IPS-20b (cell line): ENCODE measurements around the gene RNH1.

ENCODE experiments used
- H3K27ac ChIP-seq: one replicate; pipeline ENCODE4 v1.5.1; 2013; ENCODE audit warnings: low read length
- H3K27me3 ChIP-seq: 2 replicates; pipeline ENCODE4 v1.6.1; 2013; ENCODE audit warnings: mild to moderate bottlenecking, low read length, inconsistent platforms; ENCODE audit not compliant: insufficient read depth
- H3K36me3 ChIP-seq: 2 replicates; pipeline ENCODE4 v1.6.1; 2013; ENCODE audit warnings: low read depth, mild to moderate bottlenecking, inconsistent platforms, low read length, moderate library complexity; ENCODE audit not compliant: insufficient read depth
- H3K4me1 ChIP-seq: 2 replicates; pipeline ENCODE4 v1.6.1; 2013; ENCODE audit warnings: mild to moderate bottlenecking, control low read depth, inconsistent platforms, low read length, moderate library complexity; ENCODE audit not compliant: insufficient read depth
- H3K4me3 ChIP-seq: 2 replicates; pipeline ENCODE4 v1.5.1; 2013; ENCODE audit warnings: mild to moderate bottlenecking, low read length, inconsistent platforms
- H3K9ac ChIP-seq: 2 replicates; pipeline ENCODE4 v1.6.1; 2013; ENCODE audit warnings: low read depth, mild to moderate bottlenecking, inconsistent platforms, low read length, moderate library complexity
- H3K9me3 ChIP-seq: 2 replicates; pipeline ENCODE4 v1.6.1; 2013; ENCODE audit warnings: mild to moderate bottlenecking, low read depth, low read length, inconsistent platforms; ENCODE audit not compliant: insufficient read depth

Gene RNH1

GRCh38 chr11:548700-549603 is 41.9 kb upstream of the RNH1 start:
- H3K9ac ChIP-seq, result no peak overlapping the region
- H3K4me1 ChIP-seq, result no peaks in the 10 kb centered on the region
- H3K36me3 ChIP-seq, result no peaks in the 10 kb centered on the region
- peaks cover 4% of the 10 kb centered on the region for H3K27me3 ChIP-seq
- no peak overlapping the region for H3K4me3 ChIP-seq
- no peaks in the 10 kb centered on the region for H3K9me3 ChIP-seq
- no peak overlapping the region for H3K27ac ChIP-seq

- H3K36me3 ChIP-seq, result no peaks in the 10 kb centered on the region
- H3K9me3 ChIP-seq, result no peaks in the 10 kb centered on the region
- no peak overlapping the region for H3K4me3 ChIP-seq
- no peaks in the 10 kb centered on the region for H3K4me1 ChIP-seq
- H3K9ac ChIP-seq, result no peak overlapping the region
- H3K27me3 ChIP-seq, result no peaks in the 10 kb centered on the region
- no peak overlapping the region for H3K27ac ChIP-seq
Observed at GRCh38 chr11:545171-545570, 38.1 kb upstream of the RNH1 start.

GRCh38 chr11:544817-545166 is 37.8 kb upstream of the RNH1 start:
- Histone ChIP-seq H3K27ac (no peak overlapping the region), H3K4me3 (no peak overlapping the region), H3K27me3 (no peaks in the 10 kb centered on the region), H3K36me3 (no peaks in the 10 kb centered on the region), H3K9me3 (no peaks in the 10 kb centered on the region), H3K9ac (no peak overlapping the region), H3K4me1 (no peaks in the 10 kb centered on the region)

- peaks cover 24% of the 10 kb centered on the region for H3K27me3 ChIP-seq
- no peak overlapping the region for H3K4me3 ChIP-seq
- no peaks in the 10 kb centered on the region for H3K9me3 ChIP-seq
- no peaks in the 10 kb centered on the region for H3K36me3 ChIP-seq
- H3K27ac ChIP-seq, result no peak overlapping the region
- H3K9ac ChIP-seq, result no peak overlapping the region
- peaks cover 5% of the 10 kb centered on the region; the same call in 1 of the 2 replicates for H3K4me1 ChIP-seq
Observed at GRCh38 chr11:541433-541885, 34.4 kb upstream of the RNH1 start.

GRCh38 chr11:540583-541432 is 33.8 kb upstream of the RNH1 start:
- Histone ChIP-seq H3K27me3 (peaks cover 30% of the 10 kb centered on the region), H3K4me1 (peaks cover 5% of the 10 kb centered on the region; the same call in 1 of the 2 replicates), H3K4me3 (no peak overlapping the region), H3K9ac (no peak overlapping the region), H3K27ac (no peak overlapping the region), H3K36me3 (no peaks in the 10 kb centered on the region), H3K9me3 (no peaks in the 10 kb centered on the region)

GRCh38 chr11:539971-540481 is 33.0 kb upstream of the RNH1 start:
- Histone ChIP-seq H3K9me3 (no peaks in the 10 kb centered on the region), H3K27me3 (peaks cover 30% of the 10 kb centered on the region), H3K4me3 (no peak overlapping the region), H3K4me1 (peaks cover 5% of the 10 kb centered on the region; the same call in 1 of the 2 replicates), H3K36me3 (no peaks in the 10 kb centered on the region), H3K9ac (no peak overlapping the region), H3K27ac (no peak overlapping the region)

GRCh38 chr11:538431-539051 is 31.5 kb upstream of the RNH1 start:
- Histone ChIP-seq H3K9ac (no peak overlapping the region), H3K27me3 (peaks cover 30% of the 10 kb centered on the region), H3K27ac (no peak overlapping the region), H3K4me3 (no peak overlapping the region), H3K36me3 (no peaks in the 10 kb centered on the region), H3K9me3 (no peaks in the 10 kb centered on the region), H3K4me1 (peaks cover 5% of the 10 kb centered on the region; the same call in 1 of the 2 replicates)

- Histone ChIP-seq H3K4me1 (peaks cover 5% of the 10 kb centered on the region; the same call in 1 of the 2 replicates), H3K27ac (no peak overlapping the region)
Observed at GRCh38 chr11:537622-538430, 30.8 kb upstream of the RNH1 start.

GRCh38 chr11:536841-537621 is 30.0 kb upstream of the RNH1 start, which contains the start of gene LRRC56:
LRRC56 (plus strand) TSS chr11:537527; CDS start chr11:540685, 3,158 bp downstream.
- no peak within 1 kb of the TSS for H3K27ac ChIP-seq
- H3K36me3 ChIP-seq, result peaks cover 10% of the 10 kb centered on the region; the same call in 1 of the 2 replicates
- H3K9me3 ChIP-seq, result no peaks in the 10 kb centered on the region
- H3K9ac ChIP-seq, result no peak within 1 kb of the TSS
- H3K4me1 ChIP-seq, result peaks cover 5% of the 10 kb centered on the region; the same call in 1 of the 2 replicates
- peak within 1 kb of the TSS; percentile 55; the same call in 1 of the 2 replicates for H3K4me3 ChIP-seq
- peaks cover 30% of the 10 kb centered on the region for H3K27me3 ChIP-seq

More at GRCh38 chr11:537622-538430, 30.8 kb upstream of the RNH1 start:
- no peak overlapping the region for H3K9ac ChIP-seq
- H3K4me3 ChIP-seq, result peak overlapping the region; percentile 55; the same call in 1 of the 2 replicates
- peaks cover 30% of the 10 kb centered on the region for H3K27me3 ChIP-seq
- peaks cover 2% of the 10 kb centered on the region; the same call in 1 of the 2 replicates for H3K36me3 ChIP-seq
- no peaks in the 10 kb centered on the region for H3K9me3 ChIP-seq
